GM12892 (cell line): ENCODE results near the gene NGF.

Experiments used
- POLR2A ChIP-seq: IDR thresholded peaks from 2 replicates; pipeline ENCODE4 v1.6.1; 2011; ENCODE audit warnings: low read depth, low read length, control low read depth
- TAF1 ChIP-seq: IDR thresholded peaks from 2 replicates; pipeline ENCODE4 v1.6.1; 2011; ENCODE audit warnings: low read depth, mild to moderate bottlenecking, control low read depth, low read length, borderline replicate concordance

- no peak for TF ChIP-seq POLR2A
- no peak for TF ChIP-seq TAF1
Measured at GRCh38 chr1:115313182-115313581, 24.9 kb downstream of the NGF start.
